Testis (tissue), 3 donors: ENCODE measurements around the gene REV1. TPM values are rescaled to one million over a fixed set of nuclear protein-coding genes. Genes with fewer than 3 reads are reported as not detected.

Experiments used
- DNase-seq: peaks from one replicate; pipeline ENCODE4 v3.0.0-alpha.2; 2019
- H3K27ac ChIP-seq, 2 donors: fragments of 200-600 bp; sonication (generic); one replicate each; pipeline ENCODE4 v1.5.1; 2019
- H3K27me3 ChIP-seq: fragments of 200-600 bp; sonication (generic); one replicate; pipeline ENCODE4 v1.5.1; 2019
- H3K36me3 ChIP-seq: fragments of 200-600 bp; sonication (generic); one replicate; pipeline ENCODE4 v1.5.1; 2017; ENCODE audit warnings: low read depth; ENCODE audit errors: missing control alignments
- H3K4me1 ChIP-seq: fragments of 200-600 bp; sonication (generic); one replicate; pipeline ENCODE4 v1.5.1; 2019
- H3K4me3 ChIP-seq, 2 donors: fragments of 200-600 bp; sonication (generic); one replicate each; pipeline ENCODE4 v1.5.1; 2017 to 2019
- H3K9me3 ChIP-seq: fragments of 200-600 bp; sonication (generic); one replicate; pipeline ENCODE4 v1.5.1; 2017
- CTCF ChIP-seq, 3 experiments: fragments of 450-650 bp in 2 of 3; fragments of 200-600 bp in 1 of 3; sonication (generic) in 1 of 3; IDR thresholded peaks; one replicate each; pipeline ENCODE4 v1.5.1; 2016 to 2019; ENCODE audit warnings: antibody characterized with exemption in 3 of 3, mild to moderate bottlenecking in 2 of 3, moderate library complexity in 1 of 3
- POLR2A ChIP-seq: fragments of 450-650 bp; IDR thresholded peaks from one replicate; pipeline ENCODE4 v1.6.1; 2017; ENCODE audit warnings: antibody characterized with exemption, mild to moderate bottlenecking, moderate library complexity
- WGBS, 2 donors: methylation state at CpG; one replicate each; pipeline ENCODE4 v1.1.5; 2018; 5-methylcytosine and 5-hydroxymethylcytosine counted together
- intact Hi-C: fragments of 100-400 bp; cut with DNase I; formaldehyde crosslinking; loops from one replicate; pipeline ENCODE4 v1.15.1; 2023; ENCODE audit warnings: low total_unique reads
- polyA plus RNA-seq: library from polyadenylated mRNA; stranded (reverse); fragments of 350-450 nt; fragmentation: Illumina TruSeq; extraction: RNeasy Lipid Tissue Mini Kit (QIAGEN cat#74804); gene quantifications from one replicate; pipeline ENCODE4 v1.2.3, GENCODE V29; 2014; ENCODE audit warnings: low read depth, low replicate concordance; ENCODE audit not compliant: insufficient read depth
- total RNA-seq, 2 donors: library from RNA; depleted of rRNA; stranded (reverse); fragments of >200 nt; gene quantifications; one replicate each; pipeline ENCODE4 v1.2.3, GENCODE V29; 2016

REV1 gene
- total and polyA plus RNA-seq, 3 donors from 2014 or later: 34.9 to 79.5 (median 73.5) TPM

- Histone ChIP-seq H3K9me3 (no peaks in the 10 kb centered on the region), H3K36me3 (no peaks in the 10 kb centered on the region), H3K27ac (peak overlapping the region; percentile 90 to 99), H3K4me3 (peak overlapping the region; percentile 77 to 96), H3K4me1 (peaks cover 32% of the 10 kb centered on the region), H3K27me3 (no peaks in the 10 kb centered on the region)
- no peak for TF ChIP-seq CTCF (IDR thresholded peaks at IDR 0.05)
- TF ChIP-seq POLR2A: no peak
- DNase-seq: peak; percentile 38
- WGBS, 2 donors: 0 to 2% methylated on average over 7 to 8 of the region's 8 CpGs
- intact Hi-C loops: loop anchor here (5.0 kb wide), 1 partner anchor 151 kb away; the partner anchor contains the start of genes EIF5B and TXNDC9
These were observed 1.2 kb downstream of the REV1 start for GRCh38 chr2:99488539-99489062.

- no peak for TF ChIP-seq CTCF (IDR thresholded peaks at IDR 0.05)
- TF ChIP-seq POLR2A: no peak
- H3K36me3 ChIP-seq: no peaks in the 10 kb centered on the region
- intact Hi-C loops: loop anchor here (5.0 kb wide), 1 partner anchor 151 kb away; the partner anchor contains the start of genes EIF5B and TXNDC9
- DNase-seq: no peak
- H3K27ac ChIP-seq: no peak overlapping the region
- no peak overlapping the region for H3K4me3 ChIP-seq
- peaks cover 32% of the 10 kb centered on the region for H3K4me1 ChIP-seq
- no peaks in the 10 kb centered on the region for H3K27me3 ChIP-seq
- no peaks in the 10 kb centered on the region for H3K9me3 ChIP-seq
- WGBS, 2 donors: no CpG with 5 or more reads among the region's 4 CpGs
These were observed 1.9 kb downstream of the REV1 start for GRCh38 chr2:99487906-99488305.

GRCh38 chr2:99485824-99486223 is 4.0 kb downstream of the REV1 start:
- Histone ChIP-seq H3K27me3 (no peaks in the 10 kb centered on the region), H3K36me3 (no peaks in the 10 kb centered on the region), H3K4me1 (peaks cover 44% of the 10 kb centered on the region), H3K4me3 (no peak overlapping the region), H3K9me3 (no peaks in the 10 kb centered on the region), H3K27ac (no peak overlapping the region)
- TF ChIP-seq CTCF (IDR thresholded peaks at IDR 0.05) (no peak), POLR2A (no peak)
- 42 to 50% methylated on average over 4 of the region's 4 CpGs for WGBS, 2 donors
- intact Hi-C loops: loop anchor here (5.0 kb wide), 1 partner anchor 149 kb away; the partner anchor contains the start of genes EIF5B and TXNDC9
- no peak for DNase-seq

- H3K27ac ChIP-seq: no peak overlapping the region
- intact Hi-C loops: loop anchor here (5.0 kb wide), 1 partner anchor 148 kb away; the partner anchor contains the start of genes EIF5B and TXNDC9
- TF ChIP-seq POLR2A (no peak), CTCF (IDR thresholded peaks at IDR 0.05) (no peak)
- WGBS, 2 donors: 35 to 46% methylated on average over 3 of the region's 3 CpGs
- peaks cover 44% of the 10 kb centered on the region for H3K4me1 ChIP-seq
- no peaks in the 10 kb centered on the region for H3K27me3 ChIP-seq
- H3K36me3 ChIP-seq: no peaks in the 10 kb centered on the region
- DNase-seq: no peak
- H3K4me3 ChIP-seq: no peak overlapping the region
- H3K9me3 ChIP-seq: no peaks in the 10 kb centered on the region
These were observed 4.4 kb downstream of the REV1 start for GRCh38 chr2:99485411-99485810.

GRCh38 chr2:99484205-99484604 is 5.6 kb downstream of the REV1 start:
- intact Hi-C loops: no loop called here
- no peaks in the 10 kb centered on the region for H3K27me3 ChIP-seq

More at GRCh38 chr2:99484205-99484604, 5.6 kb downstream of the REV1 start:
- WGBS, 2 donors: 52 to 54% methylated on average over 2 of the region's 2 CpGs
- Histone ChIP-seq H3K4me3 (no peak overlapping the region), H3K9me3 (no peaks in the 10 kb centered on the region), H3K36me3 (no peaks in the 10 kb centered on the region), H3K27ac (no peak overlapping the region), H3K4me1 (peaks cover 47% of the 10 kb centered on the region)
- no peak for DNase-seq
- TF ChIP-seq CTCF (IDR thresholded peaks at IDR 0.05) (no peak), POLR2A (no peak)
